Measurements from ENCODE around the gene CTIF. TPM values are rescaled to one million over a fixed set of nuclear protein-coding genes. Genes with fewer than 3 reads are reported as not detected.
"Not testable (repeated sequence)": the region's sequence is repeated elsewhere in the genome, so short reads cannot be mapped to it uniquely, and the experiment has no call there.

Gene CTIF
- total RNA-seq, 6 experiments from 2014 or later: 77.6 to 100 (median 79.2) TPM

DNA sequence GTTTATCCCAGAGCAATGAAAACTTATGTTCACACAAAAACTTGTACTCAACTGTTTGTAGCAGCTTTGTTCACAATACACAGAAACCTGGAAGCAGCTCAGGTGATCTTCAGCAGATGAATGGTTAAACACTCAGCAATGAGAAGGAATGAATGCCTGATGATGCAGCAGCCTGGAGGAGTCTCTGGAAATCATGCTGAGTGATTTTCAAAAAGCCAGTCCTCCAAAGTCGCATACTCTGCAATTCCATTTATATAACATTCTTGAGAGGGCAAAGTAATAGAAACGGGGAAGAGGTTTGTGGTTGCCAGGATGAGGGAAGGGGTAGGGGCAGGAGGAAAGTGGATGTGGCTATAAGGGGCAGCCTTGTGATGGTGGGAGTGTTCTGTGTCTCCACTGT, 108.1 kb downstream of the CTIF start:
- DNase-seq: no peak
- no peak overlapping the region for H3K4me3 Mint-ChIP-seq
- 0 out of 2 replicates have a peak overlapping the region, but pooled peaks have one; percentile 34 for H3K27ac Mint-ChIP-seq
- H3K36me3 Mint-ChIP-seq (ENCODE audit: low read depth): peaks cover 53% of the 10 kb centered on the region
- H3K9me3 Mint-ChIP-seq: peaks cover 7% of the 10 kb centered on the region; the same call in 1 of the 2 replicates
- H3K27me3 Mint-ChIP-seq (ENCODE audit: insufficient read depth): peaks cover 3% of the 10 kb centered on the region
- H3K4me1 Mint-ChIP-seq (ENCODE audit: low read depth): peaks cover 49% of the 10 kb centered on the region
- TF ChIP-seq CTCF (IDR thresholded peaks at IDR 0.05): no peak

DNA sequence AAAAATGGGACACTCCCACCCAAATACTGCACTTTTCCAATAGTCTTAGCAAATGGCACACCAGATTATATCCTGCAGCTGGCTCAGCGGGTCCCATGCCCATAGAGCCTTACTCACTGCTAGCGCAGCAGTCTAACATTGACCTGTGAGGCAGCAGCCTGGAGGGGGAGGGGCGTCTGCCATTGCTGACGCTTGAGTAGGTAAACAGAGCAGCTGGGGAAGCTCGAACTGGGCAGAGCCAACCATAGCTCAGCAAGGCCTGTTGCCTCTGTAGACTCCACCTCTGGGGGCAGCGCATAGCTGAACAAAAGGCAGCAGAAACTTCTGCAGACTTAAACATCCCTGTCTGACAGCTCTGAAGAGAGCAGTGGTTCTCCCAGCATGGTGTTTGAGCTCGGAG, 110.4 kb downstream of the CTIF start:
- TF ChIP-seq CTCF (IDR thresholded peaks at IDR 0.05): peak; percentile 20; the same call in 1 of the 2 replicates
- Mint-ChIP-seq H3K4me1 (ENCODE audit: low read depth) (peaks cover 27% of the 10 kb centered on the region), H3K27ac (no peak overlapping the region)

DNA sequence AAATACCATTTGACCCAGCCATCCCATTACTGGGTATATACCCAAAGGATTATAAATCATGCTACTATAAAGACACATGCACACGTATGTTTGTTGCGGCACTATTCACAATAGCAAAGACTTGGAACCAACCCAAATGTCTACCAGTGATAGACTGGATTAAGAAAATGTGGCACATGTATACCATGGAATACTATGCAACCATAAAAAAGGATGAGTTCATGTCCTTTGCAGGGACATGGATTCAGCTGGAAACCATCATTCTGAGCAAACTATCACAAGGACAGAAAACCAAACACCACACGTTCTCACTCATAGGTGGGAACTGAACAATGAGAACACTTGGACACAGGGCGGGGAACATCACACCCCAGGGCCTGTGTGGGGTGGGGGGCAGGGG, 115.8 kb downstream of the CTIF start:
- H3K4me3 Mint-ChIP-seq; H3K27me3 Mint-ChIP-seq (ENCODE audit: insufficient read depth); H3K4me1 Mint-ChIP-seq (ENCODE audit: low read depth); H3K27ac Mint-ChIP-seq; H3K9me3 Mint-ChIP-seq; DNase-seq: not testable (repeated sequence)
- peaks cover 24% of the 10 kb centered on the region for H3K36me3 Mint-ChIP-seq (ENCODE audit: low read depth)

More for the DNA sequence above, 110.4 kb downstream of the CTIF start:
- Mint-ChIP-seq H3K4me3 (no peak overlapping the region), H3K36me3 (ENCODE audit: low read depth) (peaks cover 46% of the 10 kb centered on the region), H3K9me3 (peaks cover 7% of the 10 kb centered on the region; the same call in 1 of the 2 replicates), H3K27me3 (ENCODE audit: insufficient read depth) (peaks cover 3% of the 10 kb centered on the region)
- DNase-seq: no peak

DNA sequence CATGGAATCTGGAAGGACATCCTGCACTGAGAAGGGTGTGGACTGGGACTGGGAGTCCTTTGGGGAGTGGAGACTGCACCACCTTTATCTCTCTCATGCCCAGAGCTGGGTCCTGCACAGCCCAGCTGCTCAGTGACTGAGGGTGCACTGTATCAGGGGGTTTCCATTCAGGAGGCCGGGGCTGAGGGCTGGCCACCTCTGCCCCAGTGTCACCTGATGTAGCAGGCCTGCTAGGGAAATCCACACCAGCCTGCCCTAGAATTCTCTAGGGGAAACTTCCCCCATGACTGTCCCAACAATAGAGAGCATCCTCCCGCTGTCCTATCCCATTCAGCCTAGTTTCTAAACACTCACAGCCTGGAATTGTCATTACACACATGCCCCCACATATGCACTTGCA, 116.7 kb downstream of the CTIF start:
- no peak for TF ChIP-seq CTCF (IDR thresholded peaks at IDR 0.05)
- no peak for DNase-seq
- Mint-ChIP-seq H3K9me3 (0 out of 2 replicates have a peak, but pooled peaks cover 7% of the 10 kb centered on the region), H3K36me3 (ENCODE audit: low read depth) (peaks cover 18% of the 10 kb centered on the region), H3K4me3 (no peak overlapping the region), H3K27me3 (ENCODE audit: insufficient read depth) (no peaks in the 10 kb centered on the region; the same call in 1 of the 2 replicates), H3K27ac (no peak overlapping the region; the same call in 1 of the 2 replicates), H3K4me1 (ENCODE audit: low read depth) (peaks cover 1% of the 10 kb centered on the region; the same call in 1 of the 2 replicates)

GRCh38 chr18:48656176-48656575, 117.3 kb downstream of the CTIF start:
- peak overlapping the region; percentile 67 for H3K27ac Mint-ChIP-seq
- no peaks in the 10 kb centered on the region; the same call in none of the 2 replicates for H3K27me3 Mint-ChIP-seq (ENCODE audit: insufficient read depth)
- H3K4me3 Mint-ChIP-seq: no peak overlapping the region
- peaks cover 8% of the 10 kb centered on the region; the same call in 1 of the 2 replicates for H3K4me1 Mint-ChIP-seq (ENCODE audit: low read depth)
- H3K36me3 Mint-ChIP-seq (ENCODE audit: low read depth): peaks cover 17% of the 10 kb centered on the region
- 0 out of 2 replicates have a peak, but pooled peaks cover 4% of the 10 kb centered on the region for H3K9me3 Mint-ChIP-seq
- no peak for DNase-seq
- TF ChIP-seq CTCF (IDR thresholded peaks at IDR 0.05): no peak

- Mint-ChIP-seq H3K4me3 (no peak overlapping the region), H3K9me3 (no peaks in the 10 kb centered on the region), H3K4me1 (ENCODE audit: low read depth) (peaks cover 12% of the 10 kb centered on the region; the same call in 1 of the 2 replicates), H3K36me3 (ENCODE audit: low read depth) (peaks cover 15% of the 10 kb centered on the region), H3K27ac (peak overlapping the region; percentile 67), H3K27me3 (ENCODE audit: insufficient read depth) (no peaks in the 10 kb centered on the region; the same call in none of the 2 replicates)
- DNase-seq: peak; percentile 49
- no peak for TF ChIP-seq CTCF (IDR thresholded peaks at IDR 0.05)
These were observed 117.8 kb downstream of the CTIF start for GRCh38 chr18:48656582-48656981.
